ENCODE measurements around the gene EDARADD. TPM values are rescaled to one million over a fixed set of nuclear protein-coding genes. Genes with fewer than 3 reads are reported as not detected.

The EDARADD gene
- total and polyA plus RNA-seq, 2 of the 13 experiments (the other 11 are each of a cell fraction or from before 2014, with no cell fraction given): 0.03 TPM; not detected in 1

GRCh38 chr1:236494082-236494481 is 100.0 kb downstream of the EDARADD start:
- H3K27ac ChIP-seq (ENCODE audit: extremely low read length, insufficient read depth, low read length): peak overlapping the region; percentile 88
- H3K4me3 ChIP-seq (replicated peaks in 1 of 3; ENCODE audit: insufficient read depth in 1 of 3, low read depth in 2 of 3, low read length in 3 of 3): peak overlapping the region in 1 of 3 experiments; percentile 9; a peak in 1 of 6 replicates
- no peaks in the 10 kb centered on the region for H3K27me3 ChIP-seq (ENCODE audit: control insufficient read depth in 1 of 2, insufficient read depth in 2 of 2, low read length in 2 of 2)
- ChIA-PET CTCF (ENCODE audit: low intra/inter-chr PET ratio, low total read pairs) (no interaction called here), POLR2A (interaction anchor here (1.8 to 2.1 kb wide), 3 partner anchors 9 to 29 kb away, joined by 8 to 12 read pairs (median 11); partner anchors contain the start of gene LGALS8)
- H3K4me1 ChIP-seq (ENCODE audit: insufficient read depth, low read length): peaks cover 81% of the 10 kb centered on the region
- H3K4me2 ChIP-seq (ENCODE audit: low read depth, low read length): peak overlapping the region; percentile 89
- H2AFZ ChIP-seq (ENCODE audit: low read length): no peak overlapping the region
- no peaks in the 10 kb centered on the region for H4K20me1 ChIP-seq (ENCODE audit: insufficient read depth, low read length)
- in situ Hi-C loops (cut with HindIII; ENCODE audit: extremely low pct_ligation_motif_present, low pct_unique_long_range_greater_than_20kb) (loop anchor here (5.0 kb wide), 1 partner anchor 392 kb away; no protein-coding TSS in a partner anchor), intact Hi-C loops (cut with micrococcal nuclease; ENCODE audit: unreplicated experiment) (loop anchor here (5.0 kb wide), 2 partner anchors 97 to 212 kb away; partner anchors contain the start of gene ERO1B)
- no peaks in the 10 kb centered on the region for H3K9me3 ChIP-seq (ENCODE audit: low read length)
- peak overlapping the region; percentile 16 for H3K9ac ChIP-seq (ENCODE audit: insufficient read depth, low read depth, low read length)
- no peak for ATAC-seq
- no peaks in the 10 kb centered on the region for H3K36me3 ChIP-seq (replicated peaks in 1 of 2; ENCODE audit: control insufficient read depth in 1 of 2, insufficient read depth in 2 of 2, low read length in 2 of 2)
- no TSS peak for BruUV-seq (replicated peaks)
- FAIRE-seq: no peak
- DNase-seq (ENCODE audit: low spot score): no peak
- WGBS (ENCODE audit: low lambda C conversion rate): 88% methylated on average over 11 of the region's 11 CpGs
- no peaks in the 10 kb centered on the region for H3K79me2 ChIP-seq (ENCODE audit: insufficient read depth, low read length)
- TF ChIP-seq ZNF891 (CRISPR knock-in tag; IDR thresholded peaks at IDR 0.05): peak; percentile 23; the same call in 1 of the 2 replicates
- no peak for TF ChIP-seq ZNF329 (CRISPR knock-in tag; IDR thresholded peaks at IDR 0.05; ENCODE audit: low read depth)
- no peak for TF ChIP-seq ZNF570 (CRISPR knock-in tag; IDR thresholded peaks at IDR 0.05; ENCODE audit: borderline replicate concordance)
- peak; percentile 24; the same call in 1 of the 2 replicates for TF ChIP-seq HNF1B (CRISPR knock-in tag; IDR thresholded peaks at IDR 0.05)
- TF ChIP-seq ZNF234 (CRISPR knock-in tag; conservative IDR thresholded peaks at IDR 0.05): no peak
- TF ChIP-seq DR1 (CRISPR knock-in tag; IDR thresholded peaks at IDR 0.05): no peak
- TF ChIP-seq ZNF280B (CRISPR knock-in tag; IDR thresholded peaks at IDR 0.05; ENCODE audit: borderline replicate concordance): no peak
- TF ChIP-seq ZNF264 (CRISPR knock-in tag; IDR thresholded peaks at IDR 0.05): no peak
- TF ChIP-seq ZBTB34 (CRISPR knock-in tag; IDR thresholded peaks at IDR 0.05): no peak
- TF ChIP-seq ZNF414 (CRISPR knock-in tag; IDR thresholded peaks at IDR 0.05): 0 out of 2 replicates have a peak, but pooled peaks have one; percentile 7
- TF ChIP-seq ZNF563 (CRISPR knock-in tag; IDR thresholded peaks at IDR 0.05): no peak
- no peak for TF ChIP-seq CBX1 (IDR thresholded peaks at IDR 0.05; ENCODE audit: low read depth)
- TF ChIP-seq ZBTB7B (CRISPR knock-in tag; IDR thresholded peaks at IDR 0.05): no peak
- TF ChIP-seq MNT (IDR thresholded peaks at IDR 0.05): peak; percentile 92
- TF ChIP-seq KDM6A (CRISPR knock-in tag; IDR thresholded peaks at IDR 0.05; ENCODE audit: low read depth): no peak
- 0 out of 2 replicates have a peak, but pooled peaks have one; percentile 44 for TF ChIP-seq ARID2 (CRISPR knock-in tag; IDR thresholded peaks at IDR 0.05; ENCODE audit: borderline replicate concordance)
- TF ChIP-seq ZNF615 (CRISPR knock-in tag; IDR thresholded peaks at IDR 0.05; ENCODE audit: borderline replicate concordance): no peak

All from HepG2 (cell line).